Thoracic aorta (tissue), 2 donors: Measurements from ENCODE around the gene MAP1LC3B. TPM values are rescaled to one million over a fixed set of nuclear protein-coding genes. Genes with fewer than 3 reads are reported as not detected.
A peak's percentile ranks its signal among the peaks of the same experiment; 100 is the strongest.
"Not testable (repeated sequence)": the region's sequence is repeated elsewhere in the genome, so short reads cannot be mapped to it uniquely, and the experiment has no call there.

ENCODE experiments used
- ATAC-seq: fragments of 150-250 bp; one replicate; pipeline ENCODE4 v1.8.0; 2017; ENCODE audit warnings: low read depth; ENCODE audit not compliant: insufficient number of reproducible peaks, low FRiP score
- DNase-seq: peaks from one replicate; pipeline ENCODE4 v3.0.0-alpha.2; 2020; ENCODE audit warnings: low spot score
- H3K27ac ChIP-seq, 2 donors: fragments of 200-600 bp; sonication (generic); 1 replicate in 1 of 2; 2 replicates in 1 of 2; pipeline ENCODE4 v1.5.1; 2016; ENCODE audit warnings: mild to moderate bottlenecking in 2 of 2, moderate library complexity in 2 of 2
- H3K27me3 ChIP-seq: fragments of 200-600 bp; sonication (generic); replicated peaks from 2 replicates; pipeline ENCODE4 v1.6.0; 2016; ENCODE audit warnings: mild to moderate bottlenecking; ENCODE audit not compliant: insufficient read depth
- H3K36me3 ChIP-seq: fragments of 200-600 bp; sonication (generic); one replicate; pipeline ENCODE4 v1.5.1; 2016
- H3K4me1 ChIP-seq, 2 donors: fragments of 200-600 bp; sonication (generic); 1 replicate in 1 of 2; 2 replicates in 1 of 2; pipeline versions ENCODE4 v1.5.1 to v1.6.0; 2016; ENCODE audit warnings: low read depth in 2 of 2, mild to moderate bottlenecking in 1 of 2; ENCODE audit not compliant: control insufficient read depth in 1 of 2
- H3K4me3 ChIP-seq: fragments of 200-600 bp; sonication (generic); 2 replicates; pipeline ENCODE4 v1.5.1; 2016; ENCODE audit warnings: mild to moderate bottlenecking
- H3K9me3 ChIP-seq: fragments of 200-600 bp; sonication (generic); 2 replicates; pipeline ENCODE4 v1.5.1; 2016
- total RNA-seq, 2 donors: library from RNA; depleted of rRNA; stranded (reverse); fragments of >200 nt; gene quantifications; one replicate each; pipeline versions ENCODE4 v1.1.0 to v1.2.3, GENCODE V29; 2016
- TF ChIP-seq, protein P1 (sequence below): fragments of 200-600 bp; sonication (generic); IDR thresholded peaks from one replicate; pipeline ENCODE4 v1.5.1; 2019; ENCODE audit warnings: antibody characterized with exemption

The MAP1LC3B gene
- total RNA-seq, 2 donors from 2014 or later = 65.4 to 80.4 TPM

DNA sequence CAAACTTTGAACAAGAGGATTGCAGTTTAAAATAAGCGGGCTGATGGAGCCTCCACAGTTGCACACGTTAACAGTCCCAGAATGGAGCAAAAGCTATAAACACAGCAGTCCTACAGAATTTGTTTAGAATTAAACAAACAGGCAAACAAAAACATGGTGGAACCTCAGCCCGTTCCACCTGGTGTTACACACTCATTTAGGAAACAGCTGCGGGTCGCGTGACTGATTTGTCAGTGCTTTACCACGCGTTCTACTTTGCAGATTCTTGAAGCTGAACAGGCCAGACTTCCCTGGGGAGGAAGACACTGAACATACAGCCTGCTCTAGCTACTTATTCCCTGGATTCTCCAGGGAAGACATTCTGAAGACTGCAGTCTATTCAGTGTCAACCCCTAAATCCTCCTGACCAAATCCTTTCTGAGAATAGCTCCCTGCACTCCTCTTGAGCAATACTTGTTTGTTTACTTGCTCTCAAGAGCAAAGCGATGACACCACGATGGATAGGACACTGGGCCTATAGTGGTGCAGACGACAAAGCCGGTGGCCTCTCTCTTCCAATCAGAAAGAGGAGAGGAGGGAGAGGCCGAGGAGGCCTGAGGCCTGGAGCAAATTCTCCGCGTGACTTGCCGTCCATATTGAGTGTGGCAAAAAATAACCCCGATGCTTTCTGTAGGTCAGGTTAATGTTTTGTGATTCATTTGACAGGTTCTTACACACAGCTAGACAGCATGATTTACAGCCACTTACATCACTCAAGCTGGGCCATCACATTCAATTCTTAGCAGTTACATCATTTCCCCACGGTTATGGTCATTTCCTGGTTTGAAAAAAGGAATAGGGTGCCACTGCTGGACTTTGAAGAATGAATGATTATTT, 4.0 kb upstream of the MAP1LC3B start:
- DNase-seq (peak; percentile 88), ATAC-seq (peak; percentile 61)
- peak overlapping the region; percentile 84 to 93 for H3K27ac ChIP-seq
- no peaks in the 10 kb centered on the region for H3K36me3 ChIP-seq
- no peaks in the 10 kb centered on the region for H3K27me3 ChIP-seq
- peaks cover 7 to 26% of the 10 kb centered on the region in 2 donors for H3K4me1 ChIP-seq
- peak overlapping the region; percentile 48 for H3K4me3 ChIP-seq
- H3K9me3 ChIP-seq = no peaks in the 10 kb centered on the region
- TF ChIP-seq, protein P1, sequence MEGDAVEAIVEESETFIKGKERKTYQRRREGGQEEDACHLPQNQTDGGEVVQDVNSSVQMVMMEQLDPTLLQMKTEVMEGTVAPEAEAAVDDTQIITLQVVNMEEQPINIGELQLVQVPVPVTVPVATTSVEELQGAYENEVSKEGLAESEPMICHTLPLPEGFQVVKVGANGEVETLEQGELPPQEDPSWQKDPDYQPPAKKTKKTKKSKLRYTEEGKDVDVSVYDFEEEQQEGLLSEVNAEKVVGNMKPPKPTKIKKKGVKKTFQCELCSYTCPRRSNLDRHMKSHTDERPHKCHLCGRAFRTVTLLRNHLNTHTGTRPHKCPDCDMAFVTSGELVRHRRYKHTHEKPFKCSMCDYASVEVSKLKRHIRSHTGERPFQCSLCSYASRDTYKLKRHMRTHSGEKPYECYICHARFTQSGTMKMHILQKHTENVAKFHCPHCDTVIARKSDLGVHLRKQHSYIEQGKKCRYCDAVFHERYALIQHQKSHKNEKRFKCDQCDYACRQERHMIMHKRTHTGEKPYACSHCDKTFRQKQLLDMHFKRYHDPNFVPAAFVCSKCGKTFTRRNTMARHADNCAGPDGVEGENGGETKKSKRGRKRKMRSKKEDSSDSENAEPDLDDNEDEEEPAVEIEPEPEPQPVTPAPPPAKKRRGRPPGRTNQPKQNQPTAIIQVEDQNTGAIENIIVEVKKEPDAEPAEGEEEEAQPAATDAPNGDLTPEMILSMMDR = no peak

DNA sequence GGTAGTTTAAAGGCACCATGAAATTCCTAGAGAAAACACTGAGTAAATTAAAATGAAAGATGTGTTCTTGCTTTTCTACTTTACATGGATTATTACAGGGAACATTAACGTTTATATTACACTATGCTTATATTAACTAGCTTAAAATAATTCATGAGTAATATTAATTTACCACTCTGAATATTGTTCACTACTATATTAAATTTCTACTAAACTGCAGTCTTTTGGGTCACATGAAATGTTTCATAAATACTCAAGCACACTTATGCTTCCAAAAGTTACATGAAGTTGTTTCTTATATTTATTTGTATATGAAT, 3.4 kb upstream of the MAP1LC3B start:
- peaks cover 10 to 31% of the 10 kb centered on the region in 2 donors for H3K4me1 ChIP-seq

DNA sequence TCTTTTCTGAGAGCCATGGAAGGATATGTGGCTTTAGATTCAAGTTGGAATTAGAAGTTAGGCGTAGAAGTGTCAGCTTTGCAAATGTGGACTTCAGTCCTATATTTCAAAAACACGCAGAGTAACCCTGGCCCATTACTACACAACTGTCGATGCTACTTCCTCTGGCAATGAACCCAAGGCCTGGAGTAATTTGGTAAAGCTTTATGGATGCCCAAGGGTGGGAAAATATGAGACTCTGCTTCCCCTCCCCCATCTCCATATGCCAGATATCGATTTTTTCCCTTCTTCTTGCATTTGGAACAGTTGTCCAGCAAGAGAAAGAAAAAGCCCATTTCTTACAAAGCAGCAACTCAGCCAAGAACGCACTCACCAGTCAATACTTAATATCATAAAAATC, 2.9 kb upstream of the MAP1LC3B start:
- ATAC-seq = no peak
- Histone ChIP-seq H3K9me3 (no peaks in the 10 kb centered on the region), H3K27me3 (no peaks in the 10 kb centered on the region), H3K4me1 (peaks cover 15 to 36% of the 10 kb centered on the region in 2 donors), H3K27ac (peak overlapping the region; percentile 43 to 84), H3K36me3 (no peaks in the 10 kb centered on the region), H3K4me3 (no peak overlapping the region)
- no peak for DNase-seq
- TF ChIP-seq, protein P1 = no peak

More for the DNA sequence above, 3.4 kb upstream of the MAP1LC3B start:
- Histone ChIP-seq H3K4me3 (peak overlapping the region; percentile 43), H3K27ac (peak overlapping the region; percentile 43 to 84), H3K27me3 (no peaks in the 10 kb centered on the region), H3K9me3 (no peaks in the 10 kb centered on the region), H3K36me3 (no peaks in the 10 kb centered on the region)
- TF ChIP-seq, protein P1 = no peak
- DNase-seq = no peak
- ATAC-seq = no peak

DNA sequence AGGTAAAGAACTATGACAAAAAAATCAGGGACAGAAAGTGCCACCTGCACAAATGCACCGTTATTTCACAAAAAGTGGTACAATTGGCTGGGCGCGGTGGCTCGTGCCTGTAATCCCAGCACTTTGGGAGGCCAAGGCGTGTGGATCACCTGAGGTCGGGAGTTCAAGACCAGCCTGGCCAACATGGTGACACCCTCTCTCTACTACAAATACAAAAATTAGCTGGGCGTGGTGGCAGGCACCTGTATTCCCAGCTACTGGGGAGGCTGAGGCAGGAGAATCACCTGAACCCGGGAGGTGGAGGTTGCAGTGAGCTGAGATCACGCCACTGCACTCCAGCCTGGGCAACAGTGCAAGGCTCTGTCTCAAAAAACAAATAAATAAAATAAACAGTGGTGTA, 2.2 kb upstream of the MAP1LC3B start:
- H3K4me3 ChIP-seq, DNase-seq, H3K27ac ChIP-seq, H3K9me3 ChIP-seq, ATAC-seq, H3K36me3 ChIP-seq, H3K27me3 ChIP-seq: not testable (repeated sequence)
- H3K4me1 ChIP-seq = peaks cover 21 to 37% of the 10 kb centered on the region in 2 donors

DNA sequence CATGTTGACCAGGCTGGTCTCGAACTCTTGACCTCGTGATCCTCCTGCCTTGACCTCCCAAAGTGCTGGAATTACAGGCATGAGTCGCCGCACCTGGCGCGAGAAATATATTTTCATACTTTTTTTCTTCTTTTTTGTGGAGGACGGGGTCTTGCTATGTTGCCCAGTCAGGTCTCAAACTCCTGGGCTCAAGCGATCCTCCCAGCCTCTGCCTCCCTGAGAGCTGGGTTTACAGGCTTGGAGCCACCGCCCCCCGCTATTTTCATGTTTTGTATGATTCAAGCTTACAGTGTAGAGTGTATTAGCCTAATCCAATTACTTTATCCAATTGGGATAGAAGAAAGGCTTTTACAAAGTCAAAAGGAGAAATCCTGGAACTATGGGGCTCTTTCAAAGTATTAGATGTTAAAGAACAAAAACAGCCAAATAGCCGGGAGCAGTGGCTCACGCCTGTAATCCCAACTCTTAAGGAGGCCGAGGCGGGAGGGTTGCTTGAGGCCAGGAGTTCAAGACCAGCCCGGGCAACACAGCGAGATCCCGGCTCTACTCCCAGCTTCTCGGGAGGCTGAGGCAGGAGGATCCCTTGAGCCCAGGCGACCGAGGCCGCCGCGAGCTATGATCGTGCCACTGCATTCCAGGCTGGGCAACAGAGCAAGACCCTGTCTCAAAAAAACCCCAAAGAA, 1.4 kb upstream of the MAP1LC3B start:
- Histone ChIP-seq H3K27me3 (no peaks in the 10 kb centered on the region), H3K4me1 (peaks cover 26 to 41% of the 10 kb centered on the region in 2 donors), H3K4me3 (peak overlapping the region; percentile 91), H3K27ac (peak overlapping the region; percentile 97 to 98), H3K9me3 (no peaks in the 10 kb centered on the region), H3K36me3 (no peaks in the 10 kb centered on the region)
- DNase-seq = no peak
- TF ChIP-seq, protein P1 = no peak
- ATAC-seq = no peak
